IPS DF 4.7 (cell line): ENCODE data around the gene CADM1.

ENCODE experiments used
- DNase-seq: peaks from one replicate; pipeline ENCODE4 v3.0.0-alpha.2; 2013; ENCODE audit warnings: low spot score; ENCODE audit errors: extremely low read depth

CADM1 gene

GRCh38 chr11:115447273-115447864 is 56.8 kb downstream of the CADM1 start:
- DNase-seq, result no peak

GRCh38 chr11:115446214-115446613 is 58.0 kb downstream of the CADM1 start:
- DNase-seq, result no peak

- DNase-seq, result no peak
Observed at GRCh38 chr11:115444542-115444941, 59.7 kb downstream of the CADM1 start.

- no peak for DNase-seq
Observed at GRCh38 chr11:115439969-115440540, 64.2 kb downstream of the CADM1 start.

- no peak for DNase-seq
Observed at GRCh38 chr11:115439385-115439784, 64.8 kb downstream of the CADM1 start.

GRCh38 chr11:115437902-115438575 is 66.2 kb downstream of the CADM1 start:
- DNase-seq, result no peak

GRCh38 chr11:115430345-115430744 is 73.9 kb downstream of the CADM1 start:
- no peak for DNase-seq

GRCh38 chr11:115428306-115428705 is 75.9 kb downstream of the CADM1 start:
- DNase-seq, result no peak

GRCh38 chr11:115425816-115426215 is 78.4 kb downstream of the CADM1 start:
- DNase-seq, result no peak

GRCh38 chr11:115425250-115425649 is 79.0 kb downstream of the CADM1 start:
- DNase-seq, result no peak

GRCh38 chr11:115423728-115424459 is 80.3 kb downstream of the CADM1 start:
- DNase-seq, result no peak

GRCh38 chr11:115421992-115422689 is 82.1 kb downstream of the CADM1 start:
- DNase-seq, result no peak

- DNase-seq, result no peak
Observed at GRCh38 chr11:115421352-115421991, 82.7 kb downstream of the CADM1 start.

- DNase-seq, result no peak
Observed at GRCh38 chr11:115420505-115420904, 83.7 kb downstream of the CADM1 start.

- DNase-seq, result no peak
Observed at GRCh38 chr11:115418626-115419025, 85.6 kb downstream of the CADM1 start.

- no peak for DNase-seq
Observed at GRCh38 chr11:115418081-115418480, 86.1 kb downstream of the CADM1 start.

GRCh38 chr11:115411120-115411519 is 93.1 kb downstream of the CADM1 start:
- DNase-seq, result no peak

- no peak for DNase-seq
Observed at GRCh38 chr11:115409691-115410220, 94.5 kb downstream of the CADM1 start.

GRCh38 chr11:115409116-115409670 is 95.0 kb downstream of the CADM1 start:
- DNase-seq, result no peak
